ENCODE data around the gene GALNT2.

- no peak for TF ChIP-seq POLR2AphosphoS5 (IDR thresholded peaks at IDR 0.05; ENCODE audit: low read depth, low read length)
- TF ChIP-seq POLR2A (IDR thresholded peaks at IDR 0.05; ENCODE audit: low read depth, low read length): no peak
- TF ChIP-seq TAF1 (IDR thresholded peaks at IDR 0.05; ENCODE audit: low read depth, low read length): no peak
- no peak for TF ChIP-seq POU2F2 (IDR thresholded peaks at IDR 0.05; ENCODE audit: low read depth, low read length)
These were observed 89.0 kb downstream of the GALNT2 start for GRCh38 chr1:230156068-230156467.
